ENCODE measurements around the gene PANK2. TPM values are rescaled to one million over a fixed set of nuclear protein-coding genes. Genes with fewer than 3 reads are reported as not detected.

Gene PANK2
- polyA plus RNA-seq, 1 donor (not counting 4 experiments of a cell fraction or from before 2014, with no cell fraction given): 23.6 TPM

DNA sequence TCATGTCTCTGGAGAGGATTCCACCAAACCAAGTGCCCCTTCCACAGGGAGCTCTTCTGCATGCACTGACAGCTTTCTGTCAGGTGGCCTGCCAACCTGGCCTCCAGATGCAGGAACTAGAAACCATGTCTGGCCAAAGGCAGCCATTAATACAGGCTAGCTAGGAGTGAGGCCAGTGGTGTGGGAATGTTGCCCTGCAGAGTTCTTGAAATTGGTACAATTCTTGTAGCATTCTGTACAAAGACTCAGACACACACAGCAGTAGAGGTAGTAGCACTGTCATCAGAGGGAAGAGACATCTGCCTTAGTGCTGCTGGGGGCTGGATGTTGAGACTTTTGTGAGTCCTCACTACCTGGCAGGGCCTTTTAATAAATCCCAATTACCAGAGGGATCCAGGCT, 77.4 kb downstream of the PANK2 start:
- DNase-seq (ENCODE audit: low read depth, low spot score): no peak
- H3K36me3 ChIP-seq (ENCODE audit: control insufficient read depth in 2 of 2, extremely low read depth in 1 of 2, insufficient read depth in 2 of 2, low read length in 2 of 2): no peaks in the 10 kb centered on the region
- no peaks in the 10 kb centered on the region for H3K79me2 ChIP-seq (ENCODE audit: control insufficient read depth, insufficient read depth, low read length)
- H2AFZ ChIP-seq (ENCODE audit: control insufficient read depth, low read length): no peak overlapping the region
- dilution Hi-C loops (cut with MboI; ENCODE audit: extremely low pct_ligation_motif_present, low sequenced_read_pairs): no loop called here
- no peak overlapping the region for H3K4me3 ChIP-seq (ENCODE audit: control insufficient read depth in 2 of 3, extremely low read depth in 1 of 3, insufficient read depth in 2 of 3, low read depth in 1 of 3, low read length in 3 of 3)
- H3K27ac ChIP-seq (ENCODE audit: control insufficient read depth, insufficient read depth, low read length): no peak overlapping the region
- no peak overlapping the region for H3K9ac ChIP-seq (ENCODE audit: control insufficient read depth, extremely low read depth, insufficient read depth, low read length)
- H3K27me3 ChIP-seq (ENCODE audit: control insufficient read depth, extremely low read depth, insufficient read depth, low read length): no peaks in the 10 kb centered on the region
- no peaks in the 10 kb centered on the region for H3K9me3 ChIP-seq (ENCODE audit: control insufficient read depth, low read depth, low read length)
- FAIRE-seq: no peak
- H4K20me1 ChIP-seq (ENCODE audit: control insufficient read depth, extremely low read depth, insufficient read depth, low read length): no peaks in the 10 kb centered on the region
- TF ChIP-seq EZH2 (IDR thresholded peaks at IDR 0.05; ENCODE audit: low read length): no peak
- TF ChIP-seq, protein P1, sequence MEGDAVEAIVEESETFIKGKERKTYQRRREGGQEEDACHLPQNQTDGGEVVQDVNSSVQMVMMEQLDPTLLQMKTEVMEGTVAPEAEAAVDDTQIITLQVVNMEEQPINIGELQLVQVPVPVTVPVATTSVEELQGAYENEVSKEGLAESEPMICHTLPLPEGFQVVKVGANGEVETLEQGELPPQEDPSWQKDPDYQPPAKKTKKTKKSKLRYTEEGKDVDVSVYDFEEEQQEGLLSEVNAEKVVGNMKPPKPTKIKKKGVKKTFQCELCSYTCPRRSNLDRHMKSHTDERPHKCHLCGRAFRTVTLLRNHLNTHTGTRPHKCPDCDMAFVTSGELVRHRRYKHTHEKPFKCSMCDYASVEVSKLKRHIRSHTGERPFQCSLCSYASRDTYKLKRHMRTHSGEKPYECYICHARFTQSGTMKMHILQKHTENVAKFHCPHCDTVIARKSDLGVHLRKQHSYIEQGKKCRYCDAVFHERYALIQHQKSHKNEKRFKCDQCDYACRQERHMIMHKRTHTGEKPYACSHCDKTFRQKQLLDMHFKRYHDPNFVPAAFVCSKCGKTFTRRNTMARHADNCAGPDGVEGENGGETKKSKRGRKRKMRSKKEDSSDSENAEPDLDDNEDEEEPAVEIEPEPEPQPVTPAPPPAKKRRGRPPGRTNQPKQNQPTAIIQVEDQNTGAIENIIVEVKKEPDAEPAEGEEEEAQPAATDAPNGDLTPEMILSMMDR (optimal IDR thresholded peaks at IDR 0.05 in 1 of 3, IDR thresholded peaks at IDR 0.05 in 1 of 3, conservative IDR thresholded peaks at IDR 0.05 in 1 of 3; ENCODE audit: extremely low read depth in 1 of 3, insufficient read depth in 2 of 3, low read length in 3 of 3): no peak
- no peaks in the 10 kb centered on the region for H3K9me1 ChIP-seq (ENCODE audit: control insufficient read depth, extremely low read depth, insufficient read depth, low read length)
- no peak overlapping the region for H3K4me2 ChIP-seq (ENCODE audit: control insufficient read depth, extremely low read depth, insufficient read depth, low read depth, low read length)
- no peaks in the 10 kb centered on the region for H3K4me1 ChIP-seq (ENCODE audit: control insufficient read depth, extremely low read depth, insufficient read depth, low read length)

DNA sequence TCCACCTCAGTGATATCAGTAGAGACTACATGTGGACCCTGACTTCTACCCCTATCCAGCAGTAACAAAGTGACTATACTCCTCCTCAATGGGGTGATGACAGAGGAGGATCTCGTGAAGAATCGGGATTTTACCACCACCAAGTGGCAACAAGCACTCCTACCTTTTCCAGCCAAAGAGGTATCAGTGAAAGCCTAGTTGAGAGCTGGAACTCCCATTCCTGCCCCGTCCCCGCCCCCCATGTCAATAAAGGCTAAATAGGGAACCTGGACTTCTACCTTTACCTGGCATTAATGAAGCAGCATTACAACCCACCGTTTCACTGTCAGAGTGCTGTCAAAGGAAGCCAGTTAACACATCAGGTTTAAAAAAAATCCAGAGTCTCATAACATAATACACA, 80.8 kb downstream of the PANK2 start:
- no peak for TF ChIP-seq EZH2 (IDR thresholded peaks at IDR 0.05; ENCODE audit: low read length)
- TF ChIP-seq, protein P1 (optimal IDR thresholded peaks at IDR 0.05 in 1 of 3, IDR thresholded peaks at IDR 0.05 in 1 of 3, conservative IDR thresholded peaks at IDR 0.05 in 1 of 3; ENCODE audit: extremely low read depth in 1 of 3, insufficient read depth in 2 of 3, low read length in 3 of 3): no peak
- FAIRE-seq (no peak), DNase-seq (ENCODE audit: low read depth, low spot score) (no peak)
- Histone ChIP-seq H3K4me1 (ENCODE audit: control insufficient read depth, extremely low read depth, insufficient read depth, low read length) (no peaks in the 10 kb centered on the region), H2AFZ (ENCODE audit: control insufficient read depth, low read length) (no peak overlapping the region), H3K9me1 (ENCODE audit: control insufficient read depth, extremely low read depth, insufficient read depth, low read length) (no peaks in the 10 kb centered on the region), H3K36me3 (ENCODE audit: control insufficient read depth in 2 of 2, extremely low read depth in 1 of 2, insufficient read depth in 2 of 2, low read length in 2 of 2) (no peaks in the 10 kb centered on the region), H3K27ac (ENCODE audit: control insufficient read depth, insufficient read depth, low read length) (no peak overlapping the region), H3K9ac (ENCODE audit: control insufficient read depth, extremely low read depth, insufficient read depth, low read length) (no peak overlapping the region), H3K9me3 (ENCODE audit: control insufficient read depth, low read depth, low read length) (no peaks in the 10 kb centered on the region), H3K4me3 (ENCODE audit: control insufficient read depth in 2 of 3, extremely low read depth in 1 of 3, insufficient read depth in 2 of 3, low read depth in 1 of 3, low read length in 3 of 3) (no peak overlapping the region), H3K4me2 (ENCODE audit: control insufficient read depth, extremely low read depth, insufficient read depth, low read depth, low read length) (no peak overlapping the region), H3K79me2 (ENCODE audit: control insufficient read depth, insufficient read depth, low read length) (no peaks in the 10 kb centered on the region), H3K27me3 (ENCODE audit: control insufficient read depth, extremely low read depth, insufficient read depth, low read length) (no peaks in the 10 kb centered on the region), H4K20me1 (ENCODE audit: control insufficient read depth, extremely low read depth, insufficient read depth, low read length) (no peaks in the 10 kb centered on the region)
- dilution Hi-C loops (cut with MboI; ENCODE audit: extremely low pct_ligation_motif_present, low sequenced_read_pairs): no loop called here

Data from keratinocyte (primary cell).